Esophagus muscularis mucosa (tissue), 4 donors: ENCODE results near the gene GPC2. TPM values are rescaled to one million over a fixed set of nuclear protein-coding genes. Genes with fewer than 3 reads are reported as not detected.

Experiments used
- DNase-seq: peaks from one replicate; pipeline ENCODE4 v3.0.0-alpha.2; 2017; ENCODE audit errors: extremely low spot score
- H3K27ac ChIP-seq, 4 donors: fragments of 200-600 bp; sonication (generic); replicated peaks in 1 of 4; 1 replicate in 3 of 4; 2 replicates in 1 of 4; pipeline ENCODE4 v1.5.1; 2016 to 2019; ENCODE audit warnings: mild to moderate bottlenecking in 1 of 4
- H3K27me3 ChIP-seq, 4 donors: fragments of 200-600 bp; sonication (generic); one replicate each; pipeline versions ENCODE4 v1.5.1 to v1.6.0; 2016 to 2019
- H3K36me3 ChIP-seq, 4 donors: fragments of 200-600 bp; sonication (generic); one replicate each; pipeline ENCODE4 v1.5.1; 2016 to 2019
- H3K4me1 ChIP-seq, 4 donors: fragments of 200-600 bp; sonication (generic); one replicate each; pipeline ENCODE4 v1.5.1; 2016 to 2019
- H3K4me3 ChIP-seq, 4 donors: fragments of 200-600 bp; sonication (generic); 1 replicate in 2 of 4; 2 replicates in 2 of 4; pipeline ENCODE4 v1.5.1; 2016 to 2019; ENCODE audit warnings: mild to moderate bottlenecking in 4 of 4, moderate library complexity in 1 of 4
- H3K9me3 ChIP-seq, 4 donors: fragments of 200-600 bp; sonication (generic); 1 replicate in 3 of 4; 2 replicates in 1 of 4; pipeline ENCODE4 v1.5.1; 2016 to 2019
- CTCF ChIP-seq, 3 experiments: fragments of 200-600 bp in 2 of 3; fragments of 450-650 bp in 1 of 3; sonication (generic) in 2 of 3; IDR thresholded peaks; one replicate each; pipeline ENCODE4 v1.5.1; 2017 to 2019; ENCODE audit warnings: antibody characterized with exemption in 3 of 3, mild to moderate bottlenecking in 2 of 3, moderate library complexity in 1 of 3
- EP300 ChIP-seq: sonication (generic); formaldehyde crosslinking; IDR thresholded peaks from one replicate; pipeline ENCODE4 v1.6.1; 2017; ENCODE audit warnings: antibody characterized with exemption
- POLR2A ChIP-seq: fragments of 450-650 bp; IDR thresholded peaks from one replicate; pipeline ENCODE4 v1.6.1; 2017; ENCODE audit warnings: antibody characterized with exemption, moderate library complexity, mild to moderate bottlenecking, low read depth
- POLR2AphosphoS5 ChIP-seq, 2 donors: sonication (generic); formaldehyde crosslinking; IDR thresholded peaks; one replicate each; pipeline ENCODE4 v1.6.1; 2017; ENCODE audit warnings: antibody characterized with exemption in 2 of 2
- WGBS: methylation state at CpG from one replicate; pipeline ENCODE4 v1.1.5; 2018; 5-methylcytosine and 5-hydroxymethylcytosine counted together
- intact Hi-C: fragments of 100-400 bp; cut with DNase I; formaldehyde crosslinking; loops from one replicate; pipeline ENCODE4 v1.15.1; 2023
- total RNA-seq, 4 donors: library from RNA; depleted of rRNA; stranded (reverse); fragments of >200 nt; gene quantifications; one replicate each; pipeline versions ENCODE4 v1.1.0 to v1.2.1, GENCODE V29; 2016

Gene GPC2
- total RNA-seq, 4 donors from 2014 or later, result 0.33 to 1.0 (median 0.71) TPM

DNA sequence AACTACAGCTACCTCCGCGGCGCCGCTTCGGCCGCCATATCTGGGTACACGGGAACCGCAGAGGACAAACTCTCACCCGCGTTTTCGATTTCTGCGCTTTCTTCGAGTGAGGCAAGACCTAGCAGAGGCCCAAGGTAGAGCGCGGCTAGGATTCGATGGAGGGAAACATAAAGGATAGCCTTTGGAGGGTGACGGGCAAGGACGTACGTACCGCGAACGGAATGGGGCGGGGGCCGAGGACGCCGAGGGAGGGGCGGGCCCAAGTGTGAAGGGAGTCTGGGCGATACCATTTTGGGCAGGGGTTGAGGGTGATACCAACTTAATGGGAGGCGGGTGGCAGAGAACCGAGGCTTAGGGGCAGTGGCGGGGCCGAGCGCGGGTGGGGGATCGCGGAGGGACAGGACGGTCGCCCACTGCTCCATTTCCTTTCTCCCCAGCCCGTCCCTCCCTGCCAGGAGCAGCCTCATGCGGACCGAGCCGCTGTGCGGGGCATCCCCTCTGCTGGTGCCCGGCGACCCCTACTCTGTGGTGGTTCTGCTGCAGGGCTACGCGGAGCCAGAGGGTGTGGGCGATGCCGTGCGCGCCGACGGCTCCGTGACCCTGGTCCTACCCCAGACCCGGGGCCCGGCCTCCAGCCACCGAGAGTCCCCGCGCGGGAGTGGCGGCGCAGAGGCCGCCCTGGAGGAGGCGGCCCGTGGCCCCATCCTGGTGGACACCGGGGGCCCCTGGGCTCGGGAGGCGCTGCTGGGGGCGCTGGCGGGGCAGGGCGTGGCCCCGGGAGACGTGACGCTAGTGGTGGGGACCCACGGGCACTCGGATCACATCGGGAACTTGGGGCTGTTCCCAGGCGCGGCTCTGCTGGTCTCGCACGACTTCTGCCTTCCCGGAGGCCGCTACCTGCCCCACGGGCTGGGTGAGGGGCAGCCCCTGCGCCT lies 50.0 kb downstream of the GPC2 start, which contains the start of gene MBLAC1:
MBLAC1 (plus strand) TSS at position 37 of the 935 bp plus-strand sequence; CDS start at position 466, 429 bp downstream.
- H3K36me3 ChIP-seq, result peaks cover 0 to 28% (median 12%) of the 10 kb centered on the region in 4 donors
- WGBS, result 0% methylated on average over 35 of the region's 85 CpGs
- peak within 1 kb of the TSS; percentile 78 to 99 (median 95) for H3K4me3 ChIP-seq
- DNase-seq, result peak; percentile 97
- no peaks in the 10 kb centered on the region for H3K9me3 ChIP-seq
- no peaks in the 10 kb centered on the region for H3K27me3 ChIP-seq
- H3K4me1 ChIP-seq, result peaks cover 24 to 47% (median 39%) of the 10 kb centered on the region in 4 donors
- intact Hi-C loops, result loop anchor here (1.0 to 5.0 kb wide), 4 partner anchors 21 to 135 kb away; partner anchors contain the start of genes AP4M1, LAMTOR4, MCM7 and ZNF3
- peak within 1 kb of the TSS; percentile 92 to 97 (median 96) for H3K27ac ChIP-seq
- TF ChIP-seq POLR2A, result no peak
- TF ChIP-seq CTCF (IDR thresholded peaks at IDR 0.05), result peak in 1 of 3 experiments; percentile 16
- TF ChIP-seq POLR2AphosphoS5 (IDR thresholded peaks at IDR 0.05), result peak; percentile 66 to 84

DNA sequence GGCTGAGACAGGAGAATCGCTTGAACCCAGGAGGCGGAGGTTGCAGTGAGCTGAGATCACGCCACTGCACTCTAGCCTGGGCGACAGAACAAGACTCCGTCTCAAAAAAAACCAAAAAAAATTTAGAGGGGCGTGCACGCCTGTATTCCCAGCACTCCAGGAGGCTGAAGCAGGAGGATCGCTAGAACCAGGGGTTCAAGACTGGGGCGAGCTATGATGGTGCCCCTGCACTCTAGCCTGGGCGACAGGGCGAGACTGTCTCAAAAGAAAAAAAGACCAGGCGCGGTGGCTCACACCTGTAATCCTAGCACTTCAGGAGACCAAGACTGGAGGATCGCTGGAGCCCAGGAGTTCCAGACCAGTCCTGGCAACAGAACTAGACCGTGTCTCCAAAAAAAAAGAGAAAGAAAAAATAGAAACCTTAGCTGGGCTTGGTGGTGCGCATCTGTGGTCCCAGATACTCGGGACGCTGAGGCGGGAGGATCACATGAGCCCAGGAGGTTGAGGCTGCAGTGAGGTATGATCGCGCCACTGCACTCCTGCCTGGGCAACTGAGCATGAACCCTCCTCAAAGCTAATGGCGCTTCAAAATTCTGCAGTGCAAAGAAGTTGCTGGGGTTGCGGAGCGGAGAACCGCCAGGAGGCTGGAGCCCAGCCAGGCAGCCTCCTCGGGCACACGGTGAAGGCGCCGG lies 50.8 kb downstream of the GPC2 start:
- DNase-seq, result no peak
- H3K27ac ChIP-seq, result peak overlapping the region; percentile 92 to 97 (median 96)
- peak overlapping the region; percentile 78 to 99 (median 95) for H3K4me3 ChIP-seq
- H3K4me1 ChIP-seq, result peaks cover 24 to 45% (median 38%) of the 10 kb centered on the region in 4 donors
- H3K36me3 ChIP-seq, result peaks cover 0 to 31% (median 12%) of the 10 kb centered on the region in 4 donors
- TF ChIP-seq POLR2AphosphoS5 (IDR thresholded peaks at IDR 0.05), result no peak
- no peak for TF ChIP-seq POLR2A
- TF ChIP-seq CTCF (IDR thresholded peaks at IDR 0.05), result no peak
- TF ChIP-seq EP300, result no peak
- no peaks in the 10 kb centered on the region for H3K9me3 ChIP-seq
- WGBS, result 18% methylated on average over 25 of the region's 29 CpGs
- no peaks in the 10 kb centered on the region for H3K27me3 ChIP-seq
- intact Hi-C loops, result loop anchor here (2.0 to 5.0 kb wide), 3 partner anchors 26 to 134 kb away; partner anchors contain the start of genes AP4M1, MCM7 and ZNF3

- Histone ChIP-seq H3K4me3 (no peak overlapping the region), H3K36me3 (peaks cover 0 to 31% (median 12%) of the 10 kb centered on the region in 4 donors), H3K27me3 (no peaks in the 10 kb centered on the region), H3K9me3 (no peaks in the 10 kb centered on the region), H3K4me1 (peaks cover 25 to 47% (median 40%) of the 10 kb centered on the region in 4 donors), H3K27ac (no peak overlapping the region)
- TF ChIP-seq POLR2A, result no peak
- no peak for TF ChIP-seq POLR2AphosphoS5 (IDR thresholded peaks at IDR 0.05)
- no peak for TF ChIP-seq CTCF (IDR thresholded peaks at IDR 0.05)
- no peak for TF ChIP-seq EP300
- intact Hi-C loops, result loop anchor here (5.0 kb wide), 2 partner anchors 42 to 132 kb away; partner anchors contain the start of gene ZNF3
- DNase-seq, result no peak
- WGBS, result 74% methylated on average over 4 of the region's 4 CpGs
Measured at GRCh38 chr7:100124301-100125230, 52.6 kb downstream of the GPC2 start.

GRCh38 chr7:100122568-100122967 lies 54.6 kb downstream of the GPC2 start:
- Histone ChIP-seq H3K27me3 (no peaks in the 10 kb centered on the region), H3K27ac (no peak overlapping the region), H3K4me3 (no peak overlapping the region), H3K9me3 (no peaks in the 10 kb centered on the region), H3K4me1 (peaks cover 28 to 49% (median 41%) of the 10 kb centered on the region in 4 donors), H3K36me3 (peaks cover 0 to 31% (median 12%) of the 10 kb centered on the region in 4 donors)
- intact Hi-C loops, result no loop called here
- TF ChIP-seq POLR2A, result no peak
- WGBS, result 92% methylated on average over 1 of the region's 1 CpG
- DNase-seq, result no peak
